Right lobe of liver (tissue), 6 donors: ENCODE data around the gene LY6G5C. TPM values are rescaled to one million over a fixed set of nuclear protein-coding genes. Genes with fewer than 3 reads are reported as not detected.
A peak's percentile ranks its signal among the peaks of the same experiment; 100 is the strongest.

Experiments
- ATAC-seq, 4 donors: fragments of 200-7000 bp; cut with Tn5 transposase; one replicate each; pipeline ENCODE4 v1.9.1; 2020; ENCODE audit warnings: mild to moderate bottlenecking in 4 of 4, moderate library complexity in 4 of 4
- DNase-seq, 3 donors: peaks; one replicate each; pipeline ENCODE4 v3.0.0-alpha.2; 2020
- H3K27ac ChIP-seq, 3 donors: fragments of 200-600 bp; one replicate each; pipeline ENCODE4 v1.8.0; 2022
- H3K27me3 ChIP-seq, 2 donors: fragments of 200-600 bp; one replicate each; pipeline ENCODE4 v1.8.0; 2022
- H3K36me3 ChIP-seq, 4 donors: fragments of 200-600 bp; sonication (generic) in 1 of 4; one replicate each; pipeline versions ENCODE4 v1.5.1 to v1.8.0; 2017 to 2022; ENCODE audit warnings: control low read depth in 1 of 4
- H3K4me1 ChIP-seq, 4 donors: fragments of 200-600 bp; sonication (generic) in 1 of 4; one replicate each; pipeline versions ENCODE4 v1.5.1 to v1.8.0; 2017 to 2022; ENCODE audit warnings: control low read depth in 1 of 4
- H3K4me3 ChIP-seq, 3 donors: fragments of 200-600 bp; one replicate each; pipeline ENCODE4 v1.8.0; 2022
- H3K9me3 ChIP-seq, 4 donors: fragments of 200-600 bp; sonication (generic) in 1 of 4; one replicate each; pipeline versions ENCODE4 v1.5.1 to v1.8.0; 2017 to 2022; ENCODE audit warnings: control low read depth in 1 of 4
- CTCF ChIP-seq, 4 donors: fragments of 200-600 bp in 3 of 4; fragments of 450-650 bp in 1 of 4; IDR thresholded peaks; one replicate each; pipeline versions ENCODE4 v1.5.1 to v1.8.0; 2016 to 2022; ENCODE audit warnings: antibody characterized with exemption in 4 of 4, mild to moderate bottlenecking in 2 of 4
- POLR2A ChIP-seq: fragments of 450-650 bp; IDR thresholded peaks from one replicate; pipeline ENCODE4 v1.6.1; 2017; ENCODE audit warnings: antibody characterized with exemption, mild to moderate bottlenecking
- WGBS: methylation state at CpG from one replicate; pipeline ENCODE4 v1.1.6; 2018; ENCODE audit warnings: low coverage, low lambda C conversion rate; ENCODE audit not compliant: insufficient coverage; ENCODE audit errors: missing lambda C conversion rate; 5-methylcytosine and 5-hydroxymethylcytosine counted together
- intact Hi-C, 2 donors: fragments of 100-400 bp; cut with DNase I; formaldehyde crosslinking; loops; one replicate each; pipeline versions ENCODE4 v1.11.2 to v1.14.1; 2022
- total RNA-seq, 6 experiments: library from RNA; depleted of rRNA in 2 of 6; stranded (reverse); fragments of >200 nt in 2 of 6; fragmentation: NEBNext Ultra II Directional in 3 of 6; extraction: Animal tissue kit (Norgen Biotek cat#: 25700) in 3 of 6; gene quantifications; one replicate each; pipeline versions ENCODE4 v1.1.0 to v1.2.4, GENCODE V29; 2016 to 2023
- donor health status: DM: no; HTN: yes; CAD: no.
- donor health status: DM: no; HTN: no; CAD: no.
- donor health status: DM: no; HTN: no; CAD: no.
- donor health status: DM: no; HTN: yes; CAD: no.
- donor health status: DM: no; HTN: yes; CAD: no.

LY6G5C gene
- total RNA-seq, 6 experiments from 2014 or later = 0.68 to 1.6 (median 1.2) TPM

GRCh38 chr6:31639043-31639442, 41.8 kb downstream of the LY6G5C start:
- Histone ChIP-seq H3K4me3 (no peak overlapping the region), H3K9me3 (no peaks in the 10 kb centered on the region), H3K4me1 (peaks cover 0 to 23% (median 0%) of the 10 kb centered on the region in 4 donors), H3K27ac (no peak overlapping the region), H3K36me3 (peaks cover 4 to 97% (median 52%) of the 10 kb centered on the region in 4 donors), H3K27me3 (no peaks in the 10 kb centered on the region)
- ATAC-seq (no peak), DNase-seq (no peak)
- WGBS = 78% methylated on average over 7 of the region's 9 CpGs
- TF ChIP-seq POLR2A = no peak
- intact Hi-C loops = no loop called here

GRCh38 chr6:31636698-31637596, 43.9 kb downstream of the LY6G5C start:
- DNase-seq (no peak), ATAC-seq (no peak)
- Histone ChIP-seq H3K4me1 (peaks cover 0 to 12% (median 0%) of the 10 kb centered on the region in 4 donors), H3K27ac (no peak overlapping the region), H3K9me3 (no peaks in the 10 kb centered on the region), H3K36me3 (peaks cover 0 to 94% (median 52%) of the 10 kb centered on the region in 4 donors), H3K4me3 (no peak overlapping the region), H3K27me3 (no peaks in the 10 kb centered on the region)
- TF ChIP-seq CTCF (IDR thresholded peaks at IDR 0.05) = no peak
- intact Hi-C loops = no loop called here
- WGBS = 80% methylated on average over 16 of the region's 27 CpGs

- ATAC-seq (peak in 3 of 4 donors; percentile 31 to 82 (median 77)), DNase-seq (peak in 1 of 3 donors; percentile 83)
- Histone ChIP-seq H3K27me3 (no peaks in the 10 kb centered on the region), H3K27ac (peak overlapping the region in 1 of 3 donors; percentile 18), H3K9me3 (no peaks in the 10 kb centered on the region), H3K36me3 (peaks cover 5 to 94% (median 51%) of the 10 kb centered on the region in 4 donors), H3K4me1 (peaks cover 0 to 12% (median 0%) of the 10 kb centered on the region in 4 donors), H3K4me3 (no peak overlapping the region)
- WGBS = 26% methylated on average over 8 of the region's 11 CpGs
- intact Hi-C loops = no loop called here
- TF ChIP-seq CTCF (IDR thresholded peaks at IDR 0.05) = no peak
- peak; percentile 12 for TF ChIP-seq POLR2A
Observed at GRCh38 chr6:31634969-31635575, 45.8 kb downstream of the LY6G5C start.

GRCh38 chr6:31634131-31634530, 46.7 kb downstream of the LY6G5C start:
- ATAC-seq (no peak), DNase-seq (no peak)
- Histone ChIP-seq H3K4me3 (no peak overlapping the region), H3K9me3 (no peaks in the 10 kb centered on the region), H3K36me3 (peaks cover 5 to 94% (median 51%) of the 10 kb centered on the region in 4 donors), H3K4me1 (peaks cover 0 to 12% (median 0%) of the 10 kb centered on the region in 4 donors), H3K27me3 (no peaks in the 10 kb centered on the region), H3K27ac (no peak overlapping the region)
- intact Hi-C loops = no loop called here
- no peak for TF ChIP-seq CTCF (IDR thresholded peaks at IDR 0.05)
- TF ChIP-seq POLR2A = no peak
- WGBS = 95% methylated on average over 2 of the region's 3 CpGs

GRCh38 chr6:31633447-31633846, 47.4 kb downstream of the LY6G5C start:
- Histone ChIP-seq H3K36me3 (peaks cover 5 to 94% (median 50%) of the 10 kb centered on the region in 4 donors), H3K27ac (no peak overlapping the region), H3K4me1 (peaks cover 0 to 12% (median 0%) of the 10 kb centered on the region in 4 donors), H3K4me3 (no peak overlapping the region), H3K27me3 (no peaks in the 10 kb centered on the region), H3K9me3 (no peaks in the 10 kb centered on the region)
- intact Hi-C loops = no loop called here
- ATAC-seq (no peak), DNase-seq (no peak)
- WGBS = 100% methylated on average over 2 of the region's 7 CpGs
- TF ChIP-seq CTCF (IDR thresholded peaks at IDR 0.05) (no peak), POLR2A (no peak)
